SJSA1 (cell line): ENCODE data around the gene SLC2A1. TPM values are rescaled to one million over a fixed set of nuclear protein-coding genes. Genes with fewer than 3 reads are reported as not detected.
"Not testable (repeated sequence)": the region's sequence is repeated elsewhere in the genome, so short reads cannot be mapped to it uniquely, and the experiment has no call there.

Source experiments
- DNase-seq, 2 experiments: peaks; one replicate each; pipeline ENCODE4 v3.0.0-alpha.2; 2015 to 2020; ENCODE audit warnings: low spot score in 2 of 2, low read depth in 1 of 2
- H3K27ac ChIP-seq: fragments of 250-450 bp; sonication (Bioruptor Pico); 2 replicates; pipeline ENCODE4 v1.5.1; 2020; ENCODE audit warnings: mild to moderate bottlenecking, moderate library complexity
- H3K27me3 ChIP-seq: fragments of 250-450 bp; sonication (Bioruptor Pico); replicated peaks from 2 replicates; pipeline ENCODE4 v1.5.1; 2020; ENCODE audit warnings: mild to moderate bottlenecking, moderate library complexity
- H3K36me3 ChIP-seq: fragments of 250-450 bp; sonication (Bioruptor Pico); 2 replicates; pipeline ENCODE4 v1.5.1; 2020; ENCODE audit warnings: mild to moderate bottlenecking
- H3K4me1 ChIP-seq: fragments of 250-450 bp; sonication (Bioruptor Pico); replicated peaks from 2 replicates; pipeline ENCODE4 v1.6.1; 2021; ENCODE audit warnings: mild to moderate bottlenecking
- H3K4me3 ChIP-seq: fragments of 250-450 bp; sonication (Bioruptor Pico); 2 replicates; pipeline ENCODE4 v1.5.1; 2020; ENCODE audit warnings: mild to moderate bottlenecking
- H3K9me3 ChIP-seq: fragments of 250-450 bp; sonication (Bioruptor Pico); replicated peaks from 2 replicates; pipeline ENCODE4 v1.5.1; 2020; ENCODE audit warnings: mild to moderate bottlenecking
- total RNA-seq: library from RNA; depleted of rRNA; stranded (reverse); fragments of >200 nt; shearing (Covaris generic); gene quantifications from 2 replicates; pipeline ENCODE4 v1.2.3, GENCODE V29; 2014

The SLC2A1 gene
- total RNA-seq, 1 experiment from 2014 or later = 173 TPM

GRCh38 chr1:42914092-42914627 lies 44.5 kb downstream of the SLC2A1 start:
- Histone ChIP-seq H3K27ac (no peak overlapping the region), H3K9me3 (peaks cover 5% of the 10 kb centered on the region), H3K4me1 (no peaks in the 10 kb centered on the region), H3K27me3 (no peaks in the 10 kb centered on the region), H3K4me3 (no peak overlapping the region), H3K36me3 (no peaks in the 10 kb centered on the region)
- no peak for DNase-seq

GRCh38 chr1:42913426-42914091 lies 45.1 kb downstream of the SLC2A1 start:
- Histone ChIP-seq H3K9me3 (peaks cover 5% of the 10 kb centered on the region), H3K27me3 (no peaks in the 10 kb centered on the region), H3K36me3 (no peaks in the 10 kb centered on the region), H3K4me1 (no peaks in the 10 kb centered on the region), H3K4me3 (no peak overlapping the region), H3K27ac (no peak overlapping the region)
- DNase-seq = peak in 1 of 2 experiments; percentile 55

GRCh38 chr1:42910985-42911384 lies 47.7 kb downstream of the SLC2A1 start:
- no peaks in the 10 kb centered on the region for H3K4me1 ChIP-seq
- DNase-seq = no peak
- no peak overlapping the region for H3K27ac ChIP-seq
- H3K36me3 ChIP-seq = no peaks in the 10 kb centered on the region
- peaks cover 5% of the 10 kb centered on the region for H3K9me3 ChIP-seq
- no peaks in the 10 kb centered on the region for H3K27me3 ChIP-seq
- no peak overlapping the region for H3K4me3 ChIP-seq

- DNase-seq = no peak
- Histone ChIP-seq H3K4me1 (no peaks in the 10 kb centered on the region), H3K9me3 (no peaks in the 10 kb centered on the region), H3K4me3 (no peak overlapping the region), H3K36me3 (no peaks in the 10 kb centered on the region), H3K27ac (no peak overlapping the region), H3K27me3 (no peaks in the 10 kb centered on the region)
These were observed 50.6 kb downstream of the SLC2A1 start for GRCh38 chr1:42908046-42908445.

GRCh38 chr1:42904434-42904833 lies 54.2 kb downstream of the SLC2A1 start:
- Histone ChIP-seq H3K27me3 (no peaks in the 10 kb centered on the region), H3K27ac (no peak overlapping the region), H3K4me1 (no peaks in the 10 kb centered on the region), H3K4me3 (no peak overlapping the region), H3K9me3 (no peaks in the 10 kb centered on the region; the same call in 1 of the 2 replicates), H3K36me3 (no peaks in the 10 kb centered on the region)
- no peak for DNase-seq

GRCh38 chr1:42899960-42900359 lies 58.7 kb downstream of the SLC2A1 start:
- H3K27ac ChIP-seq, H3K9me3 ChIP-seq, H3K4me3 ChIP-seq, H3K4me1 ChIP-seq, DNase-seq, H3K27me3 ChIP-seq, H3K36me3 ChIP-seq: not testable (repeated sequence)

- Histone ChIP-seq H3K36me3 (no peaks in the 10 kb centered on the region), H3K4me1 (no peaks in the 10 kb centered on the region), H3K27ac (no peak overlapping the region), H3K27me3 (no peaks in the 10 kb centered on the region), H3K4me3 (no peak overlapping the region), H3K9me3 (no peaks in the 10 kb centered on the region)
- no peak for DNase-seq
These were observed 67.1 kb downstream of the SLC2A1 start for GRCh38 chr1:42891465-42892138.

GRCh38 chr1:42889264-42889663 lies 69.4 kb downstream of the SLC2A1 start:
- Histone ChIP-seq H3K27ac (no peak overlapping the region), H3K4me1 (peaks cover 6% of the 10 kb centered on the region), H3K9me3 (no peaks in the 10 kb centered on the region), H3K4me3 (no peak overlapping the region), H3K27me3 (no peaks in the 10 kb centered on the region), H3K36me3 (no peaks in the 10 kb centered on the region)
- DNase-seq = no peak

GRCh38 chr1:42888013-42888633 lies 70.5 kb downstream of the SLC2A1 start:
- Histone ChIP-seq H3K27ac (no peak overlapping the region), H3K4me1 (peaks cover 6% of the 10 kb centered on the region), H3K36me3 (no peaks in the 10 kb centered on the region), H3K4me3 (no peak overlapping the region), H3K27me3 (no peaks in the 10 kb centered on the region), H3K9me3 (no peaks in the 10 kb centered on the region)
- DNase-seq = no peak

GRCh38 chr1:42887366-42887765 lies 71.3 kb downstream of the SLC2A1 start:
- H3K36me3 ChIP-seq = no peaks in the 10 kb centered on the region
- DNase-seq = no peak

GRCh38 chr1:42886800-42887199 lies 71.9 kb downstream of the SLC2A1 start:
- Histone ChIP-seq H3K27ac (no peak overlapping the region), H3K4me1 (peaks cover 6% of the 10 kb centered on the region), H3K4me3 (no peak overlapping the region), H3K9me3 (no peaks in the 10 kb centered on the region), H3K36me3 (no peaks in the 10 kb centered on the region), H3K27me3 (peaks cover 5% of the 10 kb centered on the region; the same call in 1 of the 2 replicates)
- DNase-seq = no peak

More at GRCh38 chr1:42887366-42887765, 71.3 kb downstream of the SLC2A1 start:
- no peak overlapping the region for H3K4me3 ChIP-seq
- peaks cover 6% of the 10 kb centered on the region for H3K4me1 ChIP-seq
- no peak overlapping the region for H3K27ac ChIP-seq
- H3K9me3 ChIP-seq = no peaks in the 10 kb centered on the region
- H3K27me3 ChIP-seq = peaks cover 5% of the 10 kb centered on the region; the same call in 1 of the 2 replicates

- Histone ChIP-seq H3K36me3 (no peaks in the 10 kb centered on the region), H3K4me3 (no peak overlapping the region), H3K27ac (no peak overlapping the region), H3K9me3 (no peaks in the 10 kb centered on the region), H3K4me1 (peaks cover 6% of the 10 kb centered on the region), H3K27me3 (peaks cover 5% of the 10 kb centered on the region; the same call in 1 of the 2 replicates)
- DNase-seq = peak in 1 of 2 experiments; percentile 18
These were observed 72.5 kb downstream of the SLC2A1 start for GRCh38 chr1:42886046-42886739.

GRCh38 chr1:42880384-42880783 lies 78.3 kb downstream of the SLC2A1 start:
- H3K4me1 ChIP-seq = no peaks in the 10 kb centered on the region
- H3K27ac ChIP-seq = no peak overlapping the region
- H3K4me3 ChIP-seq = no peak overlapping the region
- H3K27me3 ChIP-seq = peaks cover 27% of the 10 kb centered on the region
- DNase-seq = no peak
- H3K36me3 ChIP-seq = no peaks in the 10 kb centered on the region
- no peaks in the 10 kb centered on the region for H3K9me3 ChIP-seq
